ENCODE measurements around the gene MAB21L4.

GRCh38 chr2:240901986-240902614 is 6.1 kb upstream of the MAB21L4 start:
- TF ChIP-seq EP300 (IDR thresholded peaks at IDR 0.05; ENCODE audit: low read depth) (no peak), POLR2AphosphoS5 (IDR thresholded peaks at IDR 0.05) (no peak), POLR2A (IDR thresholded peaks at IDR 0.05) (no peak)

Data from transverse colon (tissue), 3 donors.